ENCODE results near the gene SEMA5B.

The SEMA5B gene

GRCh38 chr3:122973893-122974615 lies 53.5 kb downstream of the SEMA5B start:
- DNase-seq (ENCODE audit: low spot score): no peak

- DNase-seq (ENCODE audit: low spot score): no peak
Observed at GRCh38 chr3:122972141-122972540, 55.4 kb downstream of the SEMA5B start.

GRCh38 chr3:122969585-122970469 lies 57.7 kb downstream of the SEMA5B start:
- no peak for DNase-seq (ENCODE audit: low spot score)

GRCh38 chr3:122967765-122968164 lies 59.8 kb downstream of the SEMA5B start:
- DNase-seq (ENCODE audit: low spot score): no peak

- DNase-seq (ENCODE audit: low spot score): no peak
Observed at GRCh38 chr3:122967356-122967755, 60.2 kb downstream of the SEMA5B start.

- DNase-seq (ENCODE audit: low spot score): no peak
Observed at GRCh38 chr3:122966045-122966444, 61.5 kb downstream of the SEMA5B start.

- no peak for DNase-seq (ENCODE audit: low spot score)
Observed at GRCh38 chr3:122964811-122965210, 62.8 kb downstream of the SEMA5B start.

- DNase-seq (ENCODE audit: low spot score): no peak
Observed at GRCh38 chr3:122962149-122962548, 65.4 kb downstream of the SEMA5B start.

- DNase-seq (ENCODE audit: low spot score): no peak
Observed at GRCh38 chr3:122961146-122961545, 66.4 kb downstream of the SEMA5B start.

- DNase-seq (ENCODE audit: low spot score): no peak
Observed at GRCh38 chr3:122960652-122961051, 66.9 kb downstream of the SEMA5B start.

- no peak for DNase-seq (ENCODE audit: low spot score)
Observed at GRCh38 chr3:122959339-122959738, 68.2 kb downstream of the SEMA5B start.

GRCh38 chr3:122957707-122958689 lies 69.6 kb downstream of the SEMA5B start:
- DNase-seq (ENCODE audit: low spot score): no peak

GRCh38 chr3:122956693-122957455 lies 70.7 kb downstream of the SEMA5B start:
- DNase-seq (ENCODE audit: low spot score): no peak

GRCh38 chr3:122955916-122956692 lies 71.5 kb downstream of the SEMA5B start:
- DNase-seq (ENCODE audit: low spot score): no peak

- DNase-seq (ENCODE audit: low spot score): no peak
Observed at GRCh38 chr3:122952520-122952919, 75.0 kb downstream of the SEMA5B start.

GRCh38 chr3:122948408-122948807 lies 79.2 kb downstream of the SEMA5B start:
- DNase-seq (ENCODE audit: low spot score): no peak

- no peak for DNase-seq (ENCODE audit: low spot score)
Observed at GRCh38 chr3:122947738-122948137, 79.8 kb downstream of the SEMA5B start.

- DNase-seq (ENCODE audit: low spot score): no peak
Observed at GRCh38 chr3:122947196-122947595, 80.4 kb downstream of the SEMA5B start.

GRCh38 chr3:122946185-122946584 lies 81.4 kb downstream of the SEMA5B start:
- no peak for DNase-seq (ENCODE audit: low spot score)

GRCh38 chr3:122945230-122945629 lies 82.3 kb downstream of the SEMA5B start:
- DNase-seq (ENCODE audit: low spot score): no peak

All from SW480 (cell line).